HS-5 (cell line): ENCODE data around the gene COQ9.
"Not testable (repeated sequence)": the region's sequence is repeated elsewhere in the genome, so short reads cannot be mapped to it uniquely, and the experiment has no call there.

ENCODE experiments used
- DNase-seq: peaks from one replicate; pipeline ENCODE4 v3.0.0-alpha.2; 2012; ENCODE audit warnings: low read depth

Gene COQ9

DNA sequence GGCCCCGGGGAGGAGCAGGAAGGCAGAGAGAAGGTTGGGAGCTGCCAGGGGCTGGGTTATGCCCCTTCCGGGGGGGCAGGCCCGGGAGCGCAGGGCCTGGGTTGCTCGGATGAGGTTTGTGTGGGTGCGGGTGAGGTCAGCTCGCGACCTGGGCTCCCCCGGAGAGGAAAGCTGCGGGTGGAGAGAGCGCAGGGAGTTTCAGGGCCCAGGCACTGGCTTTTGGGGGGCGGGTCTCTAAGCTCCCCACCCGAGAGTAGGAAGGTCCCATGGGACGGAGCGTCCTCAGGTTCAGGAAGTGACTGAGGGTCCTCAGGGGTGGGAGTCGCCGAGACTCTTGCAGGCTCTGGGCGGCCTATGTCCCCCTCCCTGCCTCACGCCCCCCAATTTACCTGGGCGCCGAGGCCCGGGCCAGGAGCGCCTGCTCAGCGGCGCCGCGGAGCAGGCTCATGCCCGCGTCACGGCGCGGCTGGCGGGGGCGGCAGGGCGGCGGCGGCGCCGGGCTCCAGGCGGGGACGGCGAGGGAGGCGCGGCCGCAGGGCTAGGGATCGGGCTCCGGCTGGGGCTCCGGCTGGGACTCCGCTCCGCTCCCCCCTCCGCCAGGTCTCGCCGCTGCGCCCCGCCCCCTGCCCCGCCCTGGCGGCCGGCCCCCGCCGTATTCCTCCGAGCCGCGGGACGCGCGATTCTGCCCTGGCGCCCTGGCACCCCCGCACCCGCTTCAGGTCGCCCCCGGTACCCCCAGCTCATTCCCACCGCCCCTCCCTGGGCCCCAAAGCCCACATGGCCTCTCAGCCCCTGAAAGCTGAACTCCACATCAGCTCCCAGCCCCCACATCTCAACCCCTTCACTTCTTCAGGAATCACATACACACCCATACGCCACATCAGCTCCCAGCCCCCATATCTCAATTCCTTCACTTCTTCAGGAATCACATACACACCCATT lies 38.9 kb downstream of the COQ9 start, which contains the start of gene DOK4:
Gene DOK4, minus strand, starts transcription at position 578 of the 942 bp plus-strand sequence. CDS start 6,986 bp downstream, outside the sequence.
- no peak for DNase-seq

GRCh38 chr16:57486858-57487834 lies 39.9 kb downstream of the COQ9 start:
- DNase-seq = no peak

DNA sequence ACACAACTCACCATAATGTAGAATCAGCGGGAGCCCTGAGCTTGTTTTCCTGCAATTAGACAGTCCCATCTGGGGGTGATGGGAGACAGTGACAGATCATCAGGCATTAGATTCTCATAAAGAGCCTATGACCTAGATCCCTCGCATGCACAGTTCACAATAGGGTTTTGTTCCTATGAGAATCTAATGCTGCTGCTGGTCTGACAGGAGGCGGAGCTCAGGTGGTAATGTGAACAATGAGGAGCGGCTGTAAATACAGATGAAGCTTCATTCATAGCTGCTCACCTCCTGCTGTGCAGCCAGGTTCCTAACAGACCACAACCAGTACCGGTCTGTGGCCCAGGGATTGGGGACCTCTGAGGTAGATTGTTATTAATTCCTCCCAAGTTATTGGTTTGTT lies 42.0 kb downstream of the COQ9 start:
- no peak for DNase-seq

DNA sequence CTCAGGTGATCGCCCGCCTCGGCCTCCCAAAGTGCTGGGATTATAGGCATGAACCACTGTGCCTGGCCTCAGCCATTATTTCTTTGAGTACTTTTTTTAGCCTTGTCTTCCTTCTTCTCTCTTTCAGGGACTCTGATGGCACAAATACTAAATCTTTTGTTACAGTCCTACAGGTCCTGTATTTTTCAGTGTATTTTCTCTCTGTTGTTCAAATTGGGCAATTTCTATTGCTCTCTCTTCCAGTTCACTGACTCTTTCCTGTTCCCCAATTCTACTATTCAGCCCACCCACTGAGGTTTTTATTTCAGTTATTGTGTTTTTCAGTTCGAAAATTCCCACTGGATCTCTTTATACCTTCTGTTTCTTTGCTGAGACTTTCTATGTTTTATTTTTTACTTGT lies 46.5 kb downstream of the COQ9 start:
- DNase-seq = no peak

DNA sequence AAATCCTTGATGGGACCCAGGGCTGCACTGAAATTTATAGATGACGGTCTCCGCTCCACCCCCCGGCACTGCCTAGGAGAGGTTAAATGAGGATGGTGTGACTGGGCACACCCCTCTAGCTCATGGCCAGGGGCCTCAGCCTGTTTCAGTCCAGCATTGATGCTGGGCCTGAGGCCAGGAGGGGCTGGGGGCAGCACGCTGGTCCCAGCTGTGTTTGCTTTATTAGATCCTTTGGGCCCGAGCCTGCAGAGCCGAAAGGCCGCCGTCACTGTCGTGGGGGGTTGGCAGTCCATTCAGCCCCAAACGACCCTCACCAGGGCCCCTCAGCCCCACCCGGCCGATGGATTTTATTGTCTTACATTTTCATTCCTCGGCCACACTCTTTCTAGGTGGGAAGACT lies 49.8 kb downstream of the COQ9 start:
- DNase-seq = no peak

GRCh38 chr16:57498031-57498430 lies 50.8 kb downstream of the COQ9 start:
- DNase-seq = no peak

DNA sequence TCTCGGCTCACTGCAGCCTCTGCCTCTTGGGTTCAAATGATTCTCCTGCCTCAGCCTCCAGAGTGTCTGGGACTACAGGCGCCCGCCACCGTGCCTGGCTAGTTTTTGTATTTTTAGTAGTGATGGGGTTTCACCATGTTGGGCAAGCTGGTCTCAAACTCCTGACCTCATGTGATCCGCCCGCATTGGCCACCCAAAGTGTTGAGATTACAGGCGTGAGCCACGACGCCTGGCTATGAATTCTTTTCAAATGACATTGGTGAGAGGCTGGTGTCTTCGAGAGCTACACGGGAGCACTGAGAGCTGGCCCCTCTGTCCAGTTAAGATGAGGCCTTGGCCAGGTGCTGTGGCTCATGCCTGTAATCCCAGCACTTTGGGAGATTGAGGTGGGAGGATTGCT lies 52.7 kb downstream of the COQ9 start:
- not testable (repeated sequence) for DNase-seq

DNA sequence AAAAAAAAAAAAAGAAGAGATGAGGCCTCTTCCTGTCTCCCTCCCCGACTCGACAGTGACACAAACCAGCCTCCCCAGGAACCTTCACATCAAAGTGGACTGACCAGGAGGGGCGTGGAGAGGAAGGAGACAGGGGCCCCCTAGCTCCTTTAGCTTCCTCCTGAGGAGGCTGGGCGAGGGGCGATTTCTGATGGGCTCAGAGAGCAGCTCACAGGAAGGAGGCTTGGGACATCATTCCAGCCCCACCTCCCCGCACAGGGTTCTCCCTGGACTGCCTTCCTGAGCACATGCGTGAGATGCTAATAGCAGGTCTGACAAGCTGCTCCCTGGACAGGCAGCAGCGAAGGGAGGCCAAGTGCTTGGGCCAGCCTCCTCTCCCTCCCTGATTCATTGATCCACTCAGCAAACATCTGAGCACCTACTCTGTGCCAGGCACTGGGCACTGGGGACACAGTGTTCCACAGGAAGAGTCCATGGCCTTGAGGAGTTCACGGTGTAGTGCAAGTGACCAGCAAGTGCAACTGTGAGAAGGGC lies 53.4 kb downstream of the COQ9 start:
- DNase-seq = no peak

GRCh38 chr16:57501492-57501891 lies 54.2 kb downstream of the COQ9 start:
- no peak for DNase-seq

DNA sequence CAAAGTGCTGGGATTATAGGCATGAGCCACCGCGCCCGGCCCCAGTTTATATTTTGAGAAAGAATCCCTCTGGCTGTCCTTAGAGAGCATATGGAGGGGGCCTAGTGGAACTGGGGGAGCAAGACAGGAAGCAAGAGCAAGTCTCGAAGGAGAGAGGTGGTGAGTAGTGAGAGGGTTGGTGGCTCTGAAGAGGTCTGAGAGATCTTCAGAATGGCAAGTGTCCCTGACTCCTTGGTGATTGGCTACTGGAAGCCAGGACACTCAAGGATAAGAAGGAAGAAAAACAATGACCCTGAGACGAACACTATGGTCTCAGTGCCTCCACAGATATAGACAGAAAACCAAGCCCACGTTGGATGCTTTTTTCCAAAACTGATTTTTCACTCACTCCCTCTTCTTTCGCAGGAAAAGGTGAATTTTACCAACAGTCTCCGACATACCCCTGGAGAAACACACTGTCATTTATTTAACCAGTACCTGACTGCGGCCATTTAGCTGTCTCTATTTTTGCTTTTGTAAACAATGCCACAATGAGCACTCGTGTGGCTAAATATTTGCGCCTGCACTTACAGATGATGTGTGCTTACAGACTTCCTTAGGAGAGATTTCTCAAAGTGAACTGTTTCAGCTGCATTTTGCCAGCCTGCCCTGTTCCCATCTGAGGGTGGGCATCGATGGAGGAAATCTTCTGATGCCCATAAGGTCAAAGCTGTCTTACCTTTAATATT lies 54.9 kb downstream of the COQ9 start:
- DNase-seq = no peak

GRCh38 chr16:57503366-57503765 lies 56.1 kb downstream of the COQ9 start:
- no peak for DNase-seq

- no peak for DNase-seq
These were observed 56.7 kb downstream of the COQ9 start for GRCh38 chr16:57504001-57504400.

GRCh38 chr16:57504491-57504890 lies 57.2 kb downstream of the COQ9 start:
- no peak for DNase-seq

DNA sequence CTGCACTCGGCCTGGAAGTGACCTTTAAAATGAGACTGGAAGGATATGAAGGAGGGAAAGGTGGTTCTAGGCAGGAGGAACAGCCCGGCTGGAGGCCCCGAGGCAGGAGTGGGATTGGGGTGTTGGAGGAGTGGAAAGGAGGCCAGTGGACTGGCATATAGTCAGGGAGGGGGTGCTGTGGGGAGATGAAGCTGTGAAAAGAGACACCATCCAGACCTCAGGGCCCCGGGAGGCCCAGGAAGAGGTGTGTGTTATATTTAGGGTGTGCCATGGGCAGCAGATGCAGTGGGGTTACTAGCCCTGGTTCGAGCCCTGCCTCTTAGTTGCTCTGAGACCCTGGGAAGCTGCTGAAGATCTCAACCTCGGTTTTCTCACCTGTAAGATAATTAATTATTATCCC lies 57.9 kb downstream of the COQ9 start:
- no peak for DNase-seq

GRCh38 chr16:57507136-57508034 lies 60.1 kb downstream of the COQ9 start:
- DNase-seq = no peak

- DNase-seq = no peak
These were observed 60.8 kb downstream of the COQ9 start for GRCh38 chr16:57508035-57508425.

- DNase-seq = no peak
These were observed 62.1 kb downstream of the COQ9 start for GRCh38 chr16:57509231-57509923.

GRCh38 chr16:57510016-57510871 lies 63.0 kb downstream of the COQ9 start:
- DNase-seq = no peak
